Renal cortex interstitium (tissue), 11 donors: ENCODE results near the gene MCC. TPM values are rescaled to one million over a fixed set of nuclear protein-coding genes. Genes with fewer than 3 reads are reported as not detected.

ENCODE experiments used
- DNase-seq, 11 donors: peaks; one replicate each; pipeline ENCODE4 v3.0.0-alpha.2; 2013; ENCODE audit warnings: low read depth in 9 of 11, low spot score in 4 of 11; ENCODE audit errors: extremely low read depth in 1 of 11
- polyA plus RNA-seq, 3 donors: library from polyadenylated mRNA; unstranded; fragments of 120-200 nt; gene quantifications; one replicate each; pipeline ENCODE4 v1.2.1, GENCODE V29; 2013; ENCODE audit not compliant: insufficient read length in 3 of 3

MCC gene
- polyA plus RNA-seq, 3 donors, result 28.4 to 32.1 (median 29.9) TPM

DNA sequence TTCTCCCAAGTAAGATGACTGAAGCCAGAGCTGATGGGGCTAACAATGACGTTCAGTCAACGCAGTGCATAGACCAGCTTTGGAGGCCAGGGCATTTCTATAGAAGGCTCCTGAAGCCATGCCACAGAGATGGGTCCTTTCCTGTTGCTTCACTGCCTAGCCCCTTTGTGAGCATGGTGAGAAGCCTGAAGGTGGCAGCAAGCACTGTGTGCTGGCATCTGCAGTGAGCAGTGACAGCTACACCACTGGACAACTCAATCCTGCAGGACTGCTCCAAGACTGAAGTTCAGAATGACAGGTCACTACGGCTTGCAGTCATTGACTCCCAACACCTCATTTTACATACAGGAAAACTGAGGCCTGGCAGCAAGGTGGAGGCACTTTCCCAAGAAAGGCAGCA, 282.4 kb downstream of the MCC start:
- DNase-seq, result no peak

DNA sequence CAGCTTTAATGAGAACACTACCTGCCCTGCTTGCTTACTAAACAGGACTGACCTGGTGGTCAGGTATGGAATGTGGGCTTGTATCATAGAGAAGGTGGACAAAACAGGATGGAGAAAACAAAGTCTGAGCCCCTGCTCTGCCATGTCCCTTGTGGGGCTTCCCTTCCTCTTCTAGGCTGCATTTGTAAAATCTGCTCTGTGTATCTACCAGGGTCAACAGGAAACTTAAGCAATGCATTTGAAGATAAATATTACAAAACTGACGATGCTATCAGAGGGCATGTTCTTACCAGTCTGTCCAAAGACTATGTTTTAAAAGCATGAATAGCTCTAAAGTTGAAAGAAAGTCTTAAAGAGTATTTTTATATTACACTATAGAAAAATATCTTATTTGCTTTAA, 282.9 kb downstream of the MCC start:
- no peak for DNase-seq

DNA sequence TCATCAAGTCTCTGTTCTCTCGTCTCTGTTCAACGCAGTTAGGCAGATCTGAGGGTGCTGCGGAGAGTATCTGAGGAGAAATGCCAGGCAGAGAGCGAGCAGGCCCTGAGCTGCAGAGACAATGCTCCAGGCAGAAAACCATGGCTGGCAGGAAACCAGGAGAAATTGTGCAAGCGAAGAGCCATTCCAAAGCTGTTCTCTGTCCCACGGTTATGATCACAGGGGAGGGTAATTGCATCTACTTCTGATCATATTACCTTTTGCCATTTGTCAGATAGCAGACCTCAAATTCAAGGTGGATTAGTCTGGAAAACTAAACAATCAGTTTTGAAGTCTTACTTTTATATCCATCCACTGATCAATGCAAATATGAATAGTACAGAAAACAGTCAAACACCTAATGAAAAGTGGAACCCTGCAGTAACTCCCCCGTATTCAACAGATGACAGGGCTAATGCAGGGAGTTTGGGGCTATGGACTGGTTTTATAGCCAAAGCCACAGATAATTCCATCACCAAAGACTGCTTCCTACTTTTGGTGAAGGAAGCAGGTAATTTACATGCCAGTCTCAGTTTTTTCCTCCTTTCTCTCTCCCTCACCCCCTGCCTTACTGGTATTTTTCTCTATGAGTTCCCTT, 283.6 kb downstream of the MCC start:
- DNase-seq, result no peak

DNA sequence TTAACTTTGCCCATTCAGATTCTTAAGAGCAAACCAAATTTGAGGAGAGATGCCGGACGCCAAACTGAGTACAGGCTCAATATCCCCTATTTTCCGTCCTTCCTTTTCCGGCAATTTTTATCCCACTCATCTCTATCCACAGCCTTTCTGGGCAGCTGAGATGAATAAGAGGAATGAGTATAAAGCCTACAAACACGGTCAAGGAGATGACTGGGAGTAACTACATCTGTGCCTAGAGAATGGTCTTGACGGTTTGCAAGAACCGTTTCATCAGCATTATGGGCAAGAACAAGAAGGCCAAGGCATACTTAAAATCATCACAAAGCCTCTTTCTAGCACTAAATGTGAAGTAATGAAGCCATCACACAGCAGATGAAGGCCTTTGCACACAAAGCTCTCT, 284.3 kb downstream of the MCC start:
- DNase-seq, result no peak

DNA sequence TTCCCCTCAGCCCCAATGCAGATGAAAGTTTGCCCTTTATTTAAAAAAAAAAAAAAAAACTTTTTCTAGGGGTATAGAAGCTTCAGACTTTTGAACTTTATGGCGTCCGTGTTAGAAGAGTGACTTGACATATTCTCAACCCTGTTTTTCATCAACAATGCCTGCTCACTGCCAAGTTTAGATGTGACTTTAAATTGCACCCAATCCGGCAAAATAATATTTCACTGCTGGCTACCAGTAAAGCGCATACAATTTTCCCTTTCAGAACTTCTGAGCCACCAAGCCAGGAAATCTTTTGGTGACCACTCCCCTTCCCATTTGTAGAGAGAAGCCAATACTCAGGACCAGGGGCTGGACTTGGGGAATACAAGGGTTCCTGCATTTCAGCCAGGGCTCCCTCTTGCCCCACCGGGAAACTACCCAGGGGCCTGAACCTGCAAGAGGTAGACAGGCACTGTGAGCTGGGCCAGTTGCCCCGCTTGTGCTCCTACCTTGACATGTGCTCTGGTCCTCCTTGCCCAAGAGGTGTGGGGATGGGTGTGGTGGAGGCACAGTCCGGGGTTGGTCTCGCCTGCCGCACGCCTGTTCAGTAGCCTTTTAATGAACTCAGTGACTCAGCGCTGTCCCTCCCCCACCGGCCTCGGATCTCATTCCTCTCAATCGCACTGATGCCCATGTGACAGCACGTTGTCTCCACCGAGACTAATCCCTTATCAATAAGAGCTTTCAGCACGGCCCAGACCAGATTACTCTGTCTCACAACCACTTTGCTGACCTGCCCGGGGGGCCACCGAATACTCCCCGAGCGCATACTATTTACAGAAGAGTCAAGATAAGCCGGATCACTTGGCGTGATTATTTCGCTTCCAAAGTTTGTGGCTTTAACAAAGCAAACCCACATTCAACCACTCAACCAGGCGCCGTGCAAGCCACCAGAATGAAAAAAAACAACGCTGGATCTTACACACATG, 285.2 kb downstream of the MCC start:
- DNase-seq, result no peak

DNA sequence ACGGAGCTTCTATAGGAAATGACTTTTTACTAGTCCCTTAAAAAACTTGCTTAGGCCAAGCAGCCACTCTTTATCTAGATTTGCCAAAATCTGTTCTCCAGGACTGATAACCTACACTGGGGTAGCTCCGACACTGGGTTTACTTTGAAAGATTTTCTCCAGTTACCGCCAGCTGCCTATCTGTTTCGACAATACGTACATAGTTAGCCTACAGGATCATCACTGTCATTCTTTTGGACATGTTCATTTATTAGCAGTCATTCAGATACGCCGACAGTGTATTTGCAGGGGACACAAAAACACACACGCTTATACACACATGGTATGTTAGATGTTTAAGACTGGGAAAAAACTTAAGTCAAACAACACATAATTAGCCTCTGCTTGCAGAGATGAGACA, 286.0 kb downstream of the MCC start:
- no peak for DNase-seq

DNA sequence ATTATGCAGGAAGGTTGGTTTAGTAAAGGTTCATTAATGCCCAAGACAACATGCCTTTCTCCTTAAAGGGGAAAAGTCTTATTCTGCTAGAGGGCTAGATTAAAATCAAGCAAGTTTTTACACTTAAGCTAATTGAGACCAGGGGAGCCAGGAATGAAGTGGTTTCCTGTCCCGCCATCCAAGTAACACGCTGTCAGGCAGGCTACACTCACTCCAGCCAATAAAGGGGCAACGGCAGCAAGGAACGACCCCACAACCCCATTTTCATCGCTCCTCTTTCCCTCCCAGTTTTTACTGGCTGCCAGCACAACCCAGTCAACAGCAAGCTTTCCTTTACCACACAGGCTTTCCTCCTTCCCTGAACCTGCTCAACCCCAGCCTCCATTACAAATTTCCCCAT, 286.5 kb downstream of the MCC start:
- no peak for DNase-seq

DNA sequence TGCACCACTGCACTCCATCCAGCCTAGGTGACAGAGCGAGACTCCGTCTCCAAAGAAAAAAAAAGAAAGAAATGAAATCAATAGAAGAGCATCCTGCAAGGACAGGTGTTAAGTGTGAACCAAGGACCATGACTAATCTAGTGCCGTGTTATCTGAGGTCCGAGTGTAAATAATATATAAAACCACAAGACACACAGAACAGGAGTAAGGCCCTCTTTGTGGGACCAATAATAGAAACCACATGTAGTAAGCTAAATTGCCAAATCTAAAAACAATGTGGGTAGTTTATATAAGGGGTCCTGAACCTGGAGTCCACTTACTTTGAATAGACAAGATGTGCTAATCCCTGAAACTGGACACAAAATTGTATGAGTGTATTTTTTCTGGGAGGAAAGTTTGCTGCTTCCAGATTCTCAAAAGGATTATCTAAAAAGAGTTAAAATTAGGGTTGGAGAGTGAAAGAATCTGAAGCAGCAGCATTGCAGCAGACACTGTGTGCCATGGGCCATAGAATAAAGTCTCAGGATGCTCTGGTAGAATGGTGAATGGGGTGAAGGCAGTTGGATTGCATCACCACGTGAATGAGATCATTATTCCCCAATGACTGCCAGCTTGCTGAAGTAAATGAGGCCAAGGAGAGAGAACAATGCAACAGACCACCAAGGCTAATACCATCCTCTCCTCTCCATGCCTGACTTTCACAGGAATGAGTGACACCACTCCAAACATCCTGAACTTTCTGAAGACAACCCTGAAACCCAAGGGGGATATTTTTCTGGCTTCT, 288.9 kb downstream of the MCC start:
- no peak for DNase-seq

DNA sequence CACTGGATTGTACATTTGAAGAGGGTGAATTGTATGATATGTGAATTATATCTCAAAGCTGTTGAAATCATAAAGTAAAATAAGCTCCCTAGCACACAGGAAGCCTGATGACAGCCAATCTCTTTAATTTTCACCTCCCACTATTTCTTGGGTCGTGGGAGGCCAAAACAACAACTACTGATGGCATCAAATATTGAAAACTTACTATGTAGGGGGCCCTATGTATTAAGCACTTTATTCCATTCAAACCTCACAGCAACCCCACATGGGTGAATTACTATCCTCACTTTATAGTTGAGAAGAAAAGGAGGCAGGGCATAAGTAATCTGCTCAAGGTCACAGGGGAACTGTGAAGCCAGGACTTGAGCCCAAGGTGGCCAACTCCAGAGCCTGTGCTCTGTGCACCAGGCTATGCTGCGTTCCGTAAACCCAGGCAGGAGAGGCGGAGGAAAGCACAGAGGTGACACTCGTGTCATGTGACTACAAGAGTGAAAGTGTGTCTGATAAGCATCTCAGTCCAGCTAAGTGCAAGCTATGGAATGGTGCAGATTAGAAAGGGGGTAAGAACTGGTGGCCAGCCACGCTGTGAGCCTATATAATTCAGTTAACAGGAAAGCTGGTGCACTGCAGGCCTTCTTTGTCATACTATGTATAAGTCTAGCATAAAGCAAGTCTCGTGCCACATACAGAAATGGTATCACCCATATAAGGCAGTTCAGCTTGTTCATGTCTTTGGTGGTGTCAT, 290.6 kb downstream of the MCC start:
- DNase-seq, result no peak

DNA sequence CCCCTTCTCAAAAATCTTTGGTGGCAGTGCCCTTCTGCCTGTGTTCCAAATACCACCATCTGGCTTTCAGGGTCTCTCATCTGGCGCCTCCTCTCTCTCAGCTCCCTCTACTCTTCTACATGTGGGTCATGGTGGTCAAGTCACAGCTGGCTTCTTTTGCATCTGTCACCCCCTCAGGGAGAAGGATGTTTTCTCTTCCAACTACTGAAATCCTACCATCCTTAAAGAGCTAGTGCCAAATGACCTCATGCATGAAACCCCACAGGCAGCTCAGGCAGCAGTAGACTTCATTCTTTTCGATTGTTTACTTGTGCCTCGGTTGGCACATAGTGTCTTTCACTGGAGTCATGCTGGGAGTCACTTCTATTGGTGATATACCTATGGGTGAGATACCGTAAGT, 292.5 kb downstream of the MCC start:
- no peak for DNase-seq

DNA sequence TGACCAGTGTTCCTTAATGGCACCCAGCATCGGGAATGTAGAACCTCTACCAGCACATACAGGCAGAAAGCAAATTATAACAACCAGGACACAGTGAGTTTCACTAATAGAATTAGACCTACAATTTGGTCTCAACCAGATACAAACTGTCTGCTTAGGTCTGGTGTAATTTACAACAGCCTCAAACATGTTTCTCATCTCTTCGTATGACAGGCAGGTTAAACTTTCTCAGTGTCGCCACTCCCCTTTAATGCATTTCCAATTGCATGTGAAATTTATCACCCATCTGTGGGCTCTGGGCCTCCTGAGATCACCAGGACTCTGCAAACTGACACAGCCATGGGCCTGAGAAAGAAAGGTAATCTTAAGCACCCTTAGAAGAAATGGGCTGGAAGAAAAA, 293.0 kb downstream of the MCC start:
- no peak for DNase-seq

DNA sequence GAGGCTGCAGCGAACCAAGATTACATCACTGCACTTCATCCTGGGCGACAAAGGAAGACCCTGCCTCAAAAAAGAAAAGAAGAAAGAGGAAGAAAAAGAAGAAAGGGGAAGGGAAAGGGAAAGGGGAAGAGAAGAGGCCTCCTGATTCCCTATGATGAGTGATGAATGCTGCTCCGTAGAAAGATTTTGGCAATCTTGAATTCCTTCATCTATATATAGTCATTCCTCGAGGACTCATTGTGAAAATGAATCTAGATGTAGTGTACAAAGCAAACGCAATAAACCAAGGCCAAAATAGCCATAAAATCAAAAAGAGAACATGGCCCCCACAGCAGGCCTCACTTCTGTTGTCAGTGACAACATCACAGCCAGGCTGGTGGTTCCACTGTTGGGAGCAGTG, 293.7 kb downstream of the MCC start:
- DNase-seq, result no peak

DNA sequence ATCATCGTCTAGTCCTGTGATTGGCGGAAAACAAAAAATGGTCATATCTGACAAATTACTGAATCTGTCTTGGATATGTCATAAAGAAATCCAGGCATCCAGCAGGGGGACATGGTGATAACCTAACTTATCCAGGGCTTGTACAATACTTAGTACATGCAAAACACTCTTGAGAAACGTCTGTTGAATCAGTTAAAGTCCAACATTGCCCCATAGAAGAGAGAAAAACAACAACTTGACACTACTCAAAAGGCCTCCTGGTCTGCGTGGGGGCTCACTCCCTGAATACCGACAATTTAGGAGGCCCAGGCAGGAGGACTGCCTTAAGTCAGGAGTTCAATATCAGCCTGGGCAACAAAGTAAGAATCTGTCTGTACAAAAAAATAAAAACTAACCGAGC, 294.1 kb downstream of the MCC start:
- DNase-seq, result no peak

DNA sequence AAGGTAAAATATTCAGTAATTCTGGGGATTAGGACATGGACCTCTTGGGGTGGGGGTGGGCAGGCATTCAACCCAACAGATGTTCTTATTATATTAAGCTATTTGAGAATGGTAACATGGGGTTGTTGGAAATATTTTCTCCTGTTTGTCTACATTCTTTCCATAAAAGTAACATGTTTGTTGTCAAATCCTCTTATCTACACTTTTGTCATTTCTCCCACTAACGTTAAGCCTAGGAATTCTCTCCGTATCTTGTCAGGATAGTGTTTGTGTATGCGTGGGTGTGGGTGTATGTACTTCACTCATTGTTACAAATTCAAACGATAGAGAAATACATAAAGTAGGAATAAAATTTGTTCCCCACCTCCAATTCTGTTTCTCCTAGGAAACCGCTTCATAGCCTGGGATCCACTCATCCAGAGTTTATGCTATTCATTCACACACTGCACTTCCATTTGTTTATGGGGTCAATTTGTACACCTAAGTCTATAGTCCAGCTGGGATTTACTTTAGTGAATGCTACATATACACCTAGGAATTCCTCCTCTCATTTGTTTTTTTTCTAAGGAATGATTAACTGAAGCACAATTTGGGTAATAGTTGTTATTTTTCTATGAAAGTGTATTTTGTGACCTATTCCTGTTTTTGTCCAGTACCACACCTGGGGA, 294.8 kb downstream of the MCC start:
- no peak for DNase-seq

DNA sequence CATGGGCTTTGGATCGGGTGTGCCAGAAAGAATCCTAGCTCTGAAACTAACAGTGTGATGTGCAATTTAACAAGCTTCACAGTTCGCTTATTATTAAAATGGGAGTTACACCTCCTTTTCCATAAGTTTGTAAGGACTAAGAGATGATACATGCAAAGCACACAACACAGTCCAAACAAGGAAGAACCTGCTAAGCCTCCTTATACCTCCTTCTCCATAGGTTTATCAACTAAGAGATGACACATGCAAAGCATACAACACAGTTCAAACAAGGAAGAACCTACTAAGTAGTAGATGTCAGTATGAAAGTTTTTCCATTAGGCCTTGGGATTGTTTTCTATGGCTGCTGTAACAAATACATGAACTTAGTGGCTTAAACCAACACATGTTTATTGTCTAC, 295.7 kb downstream of the MCC start:
- DNase-seq, result no peak

DNA sequence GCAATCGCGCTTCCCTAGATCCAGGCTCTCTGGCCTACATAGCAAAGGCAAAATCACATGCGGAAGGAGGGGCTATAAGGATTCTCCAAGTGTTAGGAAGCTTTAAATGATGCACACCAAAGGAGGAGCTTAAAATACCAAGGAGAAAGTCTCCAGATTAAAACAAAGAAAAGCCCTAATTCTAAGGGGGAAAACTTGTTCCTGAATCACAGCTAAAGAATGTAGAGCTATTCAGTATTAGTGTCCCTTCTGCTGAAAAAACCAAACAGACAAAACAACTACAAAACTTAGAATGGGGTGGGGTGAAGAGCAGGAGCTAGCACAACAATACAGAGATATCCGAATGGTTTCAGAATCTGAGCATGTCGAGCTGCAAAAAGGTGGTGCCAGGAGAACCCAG, 297.9 kb downstream of the MCC start:
- DNase-seq, result no peak

DNA sequence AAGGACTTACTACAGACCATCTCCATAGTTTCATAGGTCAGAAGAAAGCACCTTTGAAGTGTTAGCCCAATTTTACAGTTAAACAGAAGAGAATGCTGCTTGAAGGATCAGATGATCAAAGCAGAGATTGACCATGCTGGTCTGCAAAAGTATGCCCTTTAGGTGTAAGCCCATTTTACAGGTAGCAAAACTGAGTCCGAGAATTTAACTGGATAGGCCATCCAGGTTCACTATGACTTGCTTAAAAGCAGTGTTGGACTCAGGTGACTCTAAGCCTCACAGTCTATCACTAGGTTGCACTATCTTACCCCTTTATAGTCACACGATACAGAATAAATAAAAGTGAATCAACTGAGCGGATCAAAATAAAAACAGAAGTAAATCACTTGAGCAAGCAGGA, 299.0 kb downstream of the MCC start:
- DNase-seq, result no peak

DNA sequence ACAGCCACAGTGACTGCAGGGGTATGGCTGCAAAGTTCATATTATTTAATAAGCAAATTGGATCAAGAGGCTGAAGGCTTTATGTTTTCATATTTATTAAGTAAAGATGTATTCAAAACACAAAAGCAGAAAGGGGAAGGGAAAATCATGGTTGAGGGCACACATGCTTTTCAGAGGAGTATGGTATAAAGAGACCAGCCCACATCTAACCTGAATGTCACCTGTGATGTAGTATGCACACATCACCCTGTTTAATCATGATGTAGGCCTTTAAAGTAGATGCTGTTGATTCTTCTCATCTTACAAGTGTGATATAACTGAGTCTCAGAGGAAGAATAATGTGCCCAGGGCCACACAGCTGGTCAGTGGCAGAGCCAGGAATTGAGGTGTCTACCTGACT, 299.8 kb downstream of the MCC start:
- DNase-seq, result no peak

DNA sequence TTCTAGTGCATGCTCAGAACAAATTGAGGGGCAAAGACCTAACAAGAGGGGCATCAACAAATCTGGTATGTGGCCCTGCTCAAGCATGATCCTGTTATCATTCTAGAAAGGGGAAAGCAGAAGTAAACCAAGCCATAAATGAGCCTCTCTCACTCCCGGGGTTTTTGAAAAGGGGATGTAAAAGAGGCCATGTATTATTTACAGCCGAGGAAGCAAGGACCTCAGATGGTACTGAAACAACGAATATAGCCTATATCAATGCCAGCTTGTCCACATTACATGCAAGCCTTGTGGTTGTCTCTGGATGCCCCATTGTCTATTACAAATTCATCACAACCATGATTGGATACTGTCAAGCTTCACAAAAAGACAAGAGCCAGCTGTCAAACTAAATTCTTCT, 300.3 kb downstream of the MCC start:
- DNase-seq, result no peak
